HG03196 (cell line): ENCODE measurements around the gene GRIN3B.

ENCODE experiments used
- ATAC-seq: cut with Tn5 transposase; IDR thresholded peaks from one replicate; pipeline ENCODE4 v1.9.1; 2021; ENCODE audit not compliant: unreplicated experiment

Gene GRIN3B

GRCh38 chr19:1057176-1057855 is 57.1 kb downstream of the GRIN3B start:
- no peak for ATAC-seq

DNA sequence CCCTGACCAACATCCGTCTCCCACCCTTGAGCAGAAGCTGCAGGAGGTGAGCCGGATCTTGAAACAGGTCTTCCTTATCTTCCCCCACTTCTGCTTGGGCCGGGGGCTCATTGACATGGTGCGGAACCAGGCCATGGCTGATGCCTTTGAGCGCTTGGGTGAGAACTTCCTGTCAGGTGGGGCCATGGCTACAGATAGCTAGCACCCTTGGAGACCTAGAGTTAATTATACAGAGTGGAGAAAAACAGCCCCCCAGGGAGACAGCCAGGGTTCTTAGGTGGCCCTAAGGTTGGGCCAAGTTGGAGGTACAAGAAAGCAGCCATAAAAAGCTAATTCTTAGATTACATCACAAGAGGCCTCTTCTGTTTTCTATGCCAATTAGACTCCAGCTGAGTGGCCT is 57.9 kb downstream of the GRIN3B start:
- no peak for ATAC-seq
